GM18951 (cell line): ENCODE measurements around the gene OBSCN.

ENCODE experiments used
- POLR2A ChIP-seq: IDR thresholded peaks from 4 replicates; pipeline ENCODE4 v1.6.1; 2011; ENCODE audit warnings: mild to moderate bottlenecking; ENCODE audit not compliant: insufficient read length, insufficient read depth; ENCODE audit errors: extremely low read depth
- in situ Hi-C: fragments of 300-500 bp; cut with MboI; formaldehyde crosslinking; loops from one replicate; pipeline ENCODE4 v1.12.0; 2022; ENCODE audit warnings: low sequenced_read_pairs, mixed read lengths, inconsistent platforms; ENCODE audit not compliant: unreplicated experiment

Gene OBSCN

DNA sequence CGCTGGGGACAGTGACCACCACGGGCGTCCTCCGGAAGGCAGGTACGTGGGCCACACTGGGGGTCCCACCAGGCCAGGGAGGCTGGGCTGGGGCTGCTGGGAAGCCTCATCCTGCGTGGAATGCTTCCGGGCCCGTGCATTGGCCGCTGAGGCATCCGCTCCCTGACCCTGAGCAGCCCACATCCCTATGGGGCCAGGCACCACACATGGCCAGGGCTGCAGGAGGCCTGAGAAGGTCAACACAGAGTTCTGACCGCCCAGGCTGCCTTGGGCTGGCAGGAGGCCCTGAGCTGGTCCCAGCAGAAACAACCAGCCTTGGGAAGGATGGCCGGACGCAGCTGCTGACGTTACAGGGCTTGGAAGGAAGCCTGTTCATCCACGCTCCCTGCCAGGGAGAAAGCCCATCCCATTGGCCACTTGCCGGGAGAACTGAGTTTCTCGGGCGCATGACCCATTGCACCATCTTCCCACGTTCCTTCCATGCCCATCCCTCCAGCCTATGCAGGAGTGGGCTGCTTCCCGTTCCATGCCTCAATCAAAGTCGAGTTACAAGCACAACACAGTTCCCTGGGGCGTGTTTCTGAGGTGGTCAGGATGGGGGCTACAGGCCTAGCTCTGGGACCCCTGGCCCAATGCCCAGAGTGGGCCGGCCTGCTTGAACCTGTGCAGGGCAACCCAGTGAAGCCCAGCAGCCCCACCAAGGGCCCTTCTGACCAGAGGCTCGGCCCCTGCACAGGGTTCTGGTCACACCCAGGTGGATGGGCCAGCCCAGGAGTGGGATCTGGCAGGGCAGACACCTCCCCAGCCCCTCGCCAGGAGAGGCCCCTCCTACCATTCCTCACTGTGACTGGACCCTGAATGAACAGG lies 167.1 kb downstream of the OBSCN start:
- in situ Hi-C loops, result no loop called here
- TF ChIP-seq POLR2A, result no peak

GRCh38 chr1:228375578-228376261 lies 167.9 kb downstream of the OBSCN start:
- TF ChIP-seq POLR2A, result no peak
- in situ Hi-C loops, result no loop called here

GRCh38 chr1:228376262-228376628 lies 168.4 kb downstream of the OBSCN start:
- in situ Hi-C loops, result no loop called here
- no peak for TF ChIP-seq POLR2A

DNA sequence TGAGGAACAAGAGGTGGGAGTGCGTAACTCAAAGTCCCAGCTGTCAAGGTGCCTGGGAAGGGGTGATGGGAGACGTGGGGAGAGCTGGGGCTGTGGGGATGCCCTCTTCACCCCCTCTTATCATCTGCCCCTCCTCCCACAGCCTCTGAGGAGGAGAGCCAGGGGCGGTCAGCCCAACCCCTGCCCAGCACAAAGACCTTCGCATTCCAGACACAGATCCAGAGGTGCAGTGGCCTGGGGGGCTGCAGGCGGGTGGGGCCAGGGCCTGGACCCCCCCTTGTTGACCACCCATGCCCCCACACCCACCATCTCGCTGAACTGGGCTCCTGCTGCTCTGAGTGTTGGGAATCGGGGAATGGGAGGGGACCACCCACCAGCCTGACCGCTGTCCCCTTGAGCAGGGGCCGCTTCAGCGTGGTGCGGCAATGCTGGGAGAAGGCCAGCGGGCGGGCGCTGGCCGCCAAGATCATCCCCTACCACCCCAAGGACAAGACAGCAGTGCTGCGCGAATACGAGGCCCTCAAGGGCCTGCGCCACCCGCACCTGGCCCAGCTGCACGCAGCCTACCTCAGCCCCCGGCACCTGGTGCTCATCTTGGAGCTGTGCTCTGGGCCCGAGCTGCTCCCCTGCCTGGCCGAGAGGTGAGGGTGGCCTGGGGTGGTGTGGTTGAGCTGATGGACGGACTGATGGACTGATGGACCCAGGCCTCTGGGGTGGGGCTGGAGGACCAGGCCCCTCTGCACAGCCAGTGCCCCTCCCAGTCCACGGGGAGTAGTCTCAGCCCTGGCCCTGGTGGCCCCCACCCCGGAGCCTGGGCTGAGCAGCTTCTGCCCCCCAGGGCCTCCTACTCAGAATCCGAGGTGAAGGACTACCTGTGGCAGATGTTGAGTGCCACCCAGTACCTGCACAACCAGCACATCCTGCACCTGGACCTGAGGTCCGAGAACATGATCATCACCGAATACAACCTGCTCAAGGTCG lies 169.1 kb downstream of the OBSCN start:
- in situ Hi-C loops, result no loop called here
- TF ChIP-seq POLR2A, result no peak

- in situ Hi-C loops, result no loop called here
- TF ChIP-seq POLR2A, result no peak
These were observed 169.8 kb downstream of the OBSCN start for GRCh38 chr1:228377664-228378089.

DNA sequence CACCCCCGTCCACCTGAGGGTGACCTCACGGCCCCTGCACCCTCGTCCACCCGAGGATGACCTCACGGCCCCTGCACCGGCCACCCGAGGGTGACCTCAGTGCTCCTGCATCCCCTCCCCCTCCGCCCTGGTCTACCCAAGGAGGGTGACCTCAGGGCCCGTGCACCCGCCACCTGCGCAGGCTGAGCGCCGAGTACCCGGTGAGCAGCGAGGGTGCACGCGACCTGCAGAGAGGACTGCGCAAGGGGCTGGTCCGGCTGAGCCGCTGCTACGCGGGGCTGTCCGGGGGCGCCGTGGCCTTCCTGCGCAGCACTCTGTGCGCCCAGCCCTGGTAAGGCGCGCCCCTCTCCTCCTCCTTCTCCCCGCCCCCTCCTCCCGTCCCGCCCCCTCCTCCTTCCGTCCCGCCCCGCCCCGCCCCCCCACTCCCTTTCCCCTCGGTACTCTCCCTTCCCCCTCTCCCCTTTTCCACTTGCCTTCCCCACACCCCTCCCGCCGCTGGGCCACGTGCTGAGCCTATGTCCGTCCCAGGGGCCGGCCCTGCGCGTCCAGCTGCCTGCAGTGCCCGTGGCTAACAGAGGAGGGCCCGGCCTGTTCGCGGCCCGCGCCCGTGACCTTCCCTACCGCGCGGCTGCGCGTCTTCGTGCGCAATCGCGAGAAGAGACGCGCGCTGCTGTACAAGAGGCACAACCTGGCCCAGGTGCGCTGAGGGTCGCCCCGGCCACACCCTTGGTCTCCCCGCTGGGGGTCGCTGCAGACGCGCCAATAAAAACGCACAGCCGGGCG lies 170.4 kb downstream of the OBSCN start:
- TF ChIP-seq POLR2A, result no peak
- in situ Hi-C loops, result no loop called here

DNA sequence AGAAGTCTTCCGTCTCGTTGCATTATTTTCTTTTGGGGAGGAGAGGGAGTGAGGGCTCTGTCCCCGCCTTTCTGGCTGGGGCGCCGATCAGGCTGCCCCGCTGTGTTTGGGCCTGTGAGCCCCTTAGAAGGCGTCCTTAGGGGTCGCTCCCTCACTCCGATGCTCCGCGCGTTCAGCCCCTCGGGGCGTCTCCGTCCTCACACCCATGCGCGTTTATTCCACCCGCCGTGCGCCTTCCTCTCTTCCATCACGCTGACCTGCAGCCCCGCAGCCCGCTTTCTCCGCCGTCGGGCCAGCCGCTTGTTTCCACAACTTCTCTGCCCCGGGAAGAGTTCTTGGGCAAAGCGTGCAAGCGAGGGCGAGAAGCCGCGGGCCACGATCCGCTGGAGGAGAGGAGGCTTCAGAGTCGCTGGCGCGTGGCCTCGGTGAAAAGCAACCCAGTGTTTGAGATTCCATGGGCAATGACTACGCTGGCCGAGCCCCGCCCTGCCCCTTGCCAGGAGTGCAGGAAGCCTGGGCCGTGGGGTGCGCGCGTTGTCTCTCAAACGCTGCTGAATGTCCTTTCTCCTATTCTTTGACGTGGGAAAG lies 171.1 kb downstream of the OBSCN start:
- TF ChIP-seq POLR2A, result no peak
- in situ Hi-C loops, result no loop called here

DNA sequence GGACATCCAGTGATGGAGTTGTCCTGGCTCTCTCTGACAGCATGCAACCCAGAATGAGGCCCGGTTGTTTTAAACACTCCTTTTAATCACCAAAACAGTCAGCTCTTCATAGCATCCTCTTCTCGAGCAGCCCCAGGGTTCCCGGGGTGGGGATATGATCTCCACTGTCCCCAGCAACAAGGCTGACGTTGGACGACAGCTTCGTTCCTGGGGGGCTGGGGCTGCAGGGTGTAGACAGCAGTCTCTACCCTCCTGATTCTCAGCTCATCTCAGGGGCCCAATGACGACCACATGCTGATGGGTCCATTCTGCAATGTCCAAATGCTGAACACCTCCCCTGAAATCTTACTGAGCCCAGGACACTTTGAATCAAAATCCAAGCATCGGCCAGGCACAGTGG lies 171.8 kb downstream of the OBSCN start:
- TF ChIP-seq POLR2A, result no peak
- in situ Hi-C loops, result no loop called here

DNA sequence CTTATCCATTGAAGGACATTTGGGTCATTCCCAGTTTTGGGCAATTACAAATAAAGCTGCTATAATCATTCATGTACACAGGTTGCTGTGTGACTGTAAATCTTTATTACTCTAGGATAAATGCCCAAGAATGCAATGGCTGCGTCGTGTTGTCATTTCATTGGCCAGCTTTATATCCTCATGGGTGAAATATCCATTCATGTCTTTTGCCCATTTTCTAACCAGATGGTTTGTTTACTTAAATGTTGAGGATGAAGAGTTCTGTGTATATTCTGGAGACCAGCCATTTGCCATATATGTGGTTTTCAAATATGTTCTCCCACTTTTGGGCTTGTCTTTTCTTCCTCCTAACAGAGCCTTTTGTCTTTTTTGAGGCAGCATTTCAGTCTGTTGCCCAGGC lies 173.5 kb downstream of the OBSCN start:
- in situ Hi-C loops, result no loop called here
- no peak for TF ChIP-seq POLR2A

DNA sequence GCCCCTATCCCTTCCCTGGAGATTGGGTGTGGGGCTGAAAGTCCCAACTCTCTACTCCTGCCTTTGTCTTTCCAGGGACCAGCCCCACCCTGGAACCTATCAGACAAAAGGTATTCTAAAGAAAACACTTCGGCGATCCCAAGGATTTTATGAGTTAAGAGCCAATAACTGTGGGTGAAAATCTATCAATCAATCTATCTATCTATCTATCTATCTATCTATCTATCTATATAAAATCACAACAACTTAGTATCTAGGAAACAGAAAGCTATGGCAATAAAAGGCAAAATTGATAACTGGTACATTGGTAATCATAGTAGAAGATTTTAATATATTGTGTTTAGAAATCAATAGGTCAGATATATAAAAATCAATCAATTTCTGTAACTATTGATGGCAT lies 175.9 kb downstream of the OBSCN start:
- in situ Hi-C loops, result no loop called here
- no peak for TF ChIP-seq POLR2A

- in situ Hi-C loops, result no loop called here
- no peak for TF ChIP-seq POLR2A
These were observed 177.4 kb downstream of the OBSCN start for GRCh38 chr1:228385232-228385631.

GRCh38 chr1:228387321-228387720 lies 179.5 kb downstream of the OBSCN start:
- TF ChIP-seq POLR2A, result no peak
- in situ Hi-C loops, result no loop called here

GRCh38 chr1:228390649-228391048 lies 182.8 kb downstream of the OBSCN start:
- in situ Hi-C loops, result no loop called here
- no peak for TF ChIP-seq POLR2A
